ENCODE measurements around the gene CCDC27. TPM values are rescaled to one million over a fixed set of nuclear protein-coding genes. Genes with fewer than 3 reads are reported as not detected.

The CCDC27 gene
- total and polyA plus RNA-seq, 2 of the 13 experiments (the other 11 are each of a cell fraction or from before 2014, with no cell fraction given): not detected

GRCh38 chr1:3775490-3776230, 23.4 kb downstream of the CCDC27 start (continued):
- TF ChIP-seq NFAT5 (CRISPR knock-in tag; IDR thresholded peaks at IDR 0.05): peak; percentile 41
- TF ChIP-seq MEIS1 (CRISPR knock-in tag; IDR thresholded peaks at IDR 0.05; ENCODE audit: borderline replicate concordance): peak; percentile 70
- peak; percentile 68 for TF ChIP-seq KDM6A (CRISPR knock-in tag; IDR thresholded peaks at IDR 0.05; ENCODE audit: low read depth)
- TF ChIP-seq SALL1 (CRISPR knock-in tag; IDR thresholded peaks at IDR 0.05): peak; percentile 83
- no peak for TF ChIP-seq PCBP2 (optimal IDR thresholded peaks at IDR 0.05; ENCODE audit: low read depth, low read length, poor library complexity, severe bottlenecking)
- no peak for TF ChIP-seq CHD2 (IDR thresholded peaks at IDR 0.05; ENCODE audit: low read depth, low read length)
- TF ChIP-seq, protein P1, sequence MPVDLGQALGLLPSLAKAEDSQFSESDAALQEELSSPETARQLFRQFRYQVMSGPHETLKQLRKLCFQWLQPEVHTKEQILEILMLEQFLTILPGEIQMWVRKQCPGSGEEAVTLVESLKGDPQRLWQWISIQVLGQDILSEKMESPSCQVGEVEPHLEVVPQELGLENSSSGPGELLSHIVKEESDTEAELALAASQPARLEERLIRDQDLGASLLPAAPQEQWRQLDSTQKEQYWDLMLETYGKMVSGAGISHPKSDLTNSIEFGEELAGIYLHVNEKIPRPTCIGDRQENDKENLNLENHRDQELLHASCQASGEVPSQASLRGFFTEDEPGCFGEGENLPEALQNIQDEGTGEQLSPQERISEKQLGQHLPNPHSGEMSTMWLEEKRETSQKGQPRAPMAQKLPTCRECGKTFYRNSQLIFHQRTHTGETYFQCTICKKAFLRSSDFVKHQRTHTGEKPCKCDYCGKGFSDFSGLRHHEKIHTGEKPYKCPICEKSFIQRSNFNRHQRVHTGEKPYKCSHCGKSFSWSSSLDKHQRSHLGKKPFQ (CRISPR knock-in tag; IDR thresholded peaks at IDR 0.05; ENCODE audit: insufficient replicate concordance): peak; percentile 91
- TF ChIP-seq SOX6 (IDR thresholded peaks at IDR 0.05): no peak
- peak; percentile 65; the same call in 1 of the 2 replicates for TF ChIP-seq SOX6 (CRISPR knock-in tag; IDR thresholded peaks at IDR 0.05)
- TF ChIP-seq ZNF484 (CRISPR knock-in tag; IDR thresholded peaks at IDR 0.05; ENCODE audit: borderline replicate concordance, low read depth): 0 out of 2 replicates have a peak, but pooled peaks have one; percentile 41
- TF ChIP-seq SALL2 (CRISPR knock-in tag; IDR thresholded peaks at IDR 0.05): peak; percentile 48; the same call in 1 of the 2 replicates
- TF ChIP-seq PRDM4 (CRISPR knock-in tag; IDR thresholded peaks at IDR 0.05; ENCODE audit: borderline replicate concordance): no peak
- peak; percentile 58; the same call in 1 of the 2 replicates for TF ChIP-seq ZNF331 (CRISPR knock-in tag; IDR thresholded peaks at IDR 0.05)
- peak; percentile 65 for TF ChIP-seq MED1 (CRISPR knock-in tag; IDR thresholded peaks at IDR 0.05)
- TF ChIP-seq RBAK (CRISPR knock-in tag; IDR thresholded peaks at IDR 0.05): no peak
- TF ChIP-seq JUNB (CRISPR knock-in tag; IDR thresholded peaks at IDR 0.05; ENCODE audit: borderline replicate concordance): peak; percentile 64; the same call in 1 of the 2 replicates
- no peak for TF ChIP-seq ZSCAN30 (CRISPR knock-in tag; IDR thresholded peaks at IDR 0.05)
- peak; percentile 78; the same call in 1 of the 2 replicates for TF ChIP-seq YEATS2 (CRISPR knock-in tag; IDR thresholded peaks at IDR 0.05; ENCODE audit: borderline replicate concordance)
- TF ChIP-seq ZNF619 (CRISPR knock-in tag; IDR thresholded peaks at IDR 0.05): no peak; the same call in none of the 2 replicates
- TF ChIP-seq MBD4 (IDR thresholded peaks at IDR 0.05; ENCODE audit: borderline replicate concordance, low read length): no peak
- TF ChIP-seq SCMH1 (CRISPR knock-in tag; IDR thresholded peaks at IDR 0.05; ENCODE audit: borderline replicate concordance): no peak
